DLD1 (cell line): Measurements from ENCODE around the gene MARCHF7.
"Not testable (repeated sequence)": the region's sequence is repeated elsewhere in the genome, so short reads cannot be mapped to it uniquely, and the experiment has no call there.

Experiments
- in situ Hi-C: cut with HindIII; loops from 2 replicates; pipeline ENCODE4 v1.10.0; 2017; ENCODE audit warnings: low sequenced_read_pairs

Gene MARCHF7

GRCh38 chr2:159715451-159715850, 3.1 kb downstream of the MARCHF7 start:
- in situ Hi-C loops: loop anchor here (25.0 kb wide), 1 partner anchor 103 kb away; the partner anchor contains the start of gene BAZ2B

DNA sequence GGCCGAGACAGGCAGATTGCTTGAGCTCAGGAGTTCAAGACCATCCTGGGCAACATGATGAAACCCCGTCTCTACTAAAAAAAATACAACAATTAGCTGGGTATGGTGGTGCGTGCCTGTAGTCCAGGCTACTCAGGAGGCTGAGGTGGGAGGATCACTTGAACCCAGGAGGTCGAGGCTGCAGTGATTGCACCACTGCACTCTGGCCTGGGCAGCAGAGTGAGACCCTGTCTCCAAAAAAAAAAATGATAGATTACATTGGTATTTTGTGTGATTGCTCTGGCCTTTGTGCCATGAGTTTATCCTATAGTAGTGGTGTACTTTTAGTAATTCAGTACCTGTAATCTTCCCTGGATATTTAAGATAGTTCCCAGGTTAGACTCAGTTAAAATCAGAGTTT, 4.1 kb downstream of the MARCHF7 start:
- in situ Hi-C loops: loop anchor here (25.0 kb wide), 1 partner anchor 104 kb away; the partner anchor contains the start of gene BAZ2B

- in situ Hi-C loops: loop anchor here (25.0 kb wide), 1 partner anchor 105 kb away; the partner anchor contains the start of gene BAZ2B
Measured at GRCh38 chr2:159716857-159717256, 4.6 kb downstream of the MARCHF7 start.

GRCh38 chr2:159720676-159721075, 8.4 kb downstream of the MARCHF7 start:
- in situ Hi-C loops: loop anchor here (25.0 kb wide), 1 partner anchor 108 kb away; the partner anchor contains the start of gene BAZ2B

DNA sequence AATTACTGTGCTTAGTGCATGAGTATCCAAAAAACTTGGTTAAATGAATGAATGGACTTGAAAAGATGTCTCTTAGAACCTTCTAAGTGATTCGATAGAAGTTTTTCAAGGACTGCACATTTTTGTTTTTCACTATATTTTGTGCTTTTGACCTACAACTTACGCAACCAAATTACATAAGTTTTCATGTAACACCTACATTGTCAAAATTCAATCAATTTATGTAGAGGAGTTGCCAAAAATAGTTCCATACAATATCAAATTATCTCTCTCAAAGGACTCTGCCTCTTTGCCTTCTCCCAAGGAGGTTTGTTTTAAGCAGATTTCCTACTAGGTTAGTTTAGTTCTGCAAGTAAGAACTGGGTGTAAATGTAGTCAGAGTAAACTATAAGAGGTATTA, 10.3 kb downstream of the MARCHF7 start:
- in situ Hi-C loops: loop anchor here (25.0 kb wide), 1 partner anchor 110 kb away; the partner anchor contains the start of gene BAZ2B

- in situ Hi-C loops: loop anchor here (25.0 kb wide), 1 partner anchor 113 kb away; the partner anchor contains the start of gene BAZ2B
Measured at GRCh38 chr2:159724795-159725572, 12.7 kb downstream of the MARCHF7 start.

DNA sequence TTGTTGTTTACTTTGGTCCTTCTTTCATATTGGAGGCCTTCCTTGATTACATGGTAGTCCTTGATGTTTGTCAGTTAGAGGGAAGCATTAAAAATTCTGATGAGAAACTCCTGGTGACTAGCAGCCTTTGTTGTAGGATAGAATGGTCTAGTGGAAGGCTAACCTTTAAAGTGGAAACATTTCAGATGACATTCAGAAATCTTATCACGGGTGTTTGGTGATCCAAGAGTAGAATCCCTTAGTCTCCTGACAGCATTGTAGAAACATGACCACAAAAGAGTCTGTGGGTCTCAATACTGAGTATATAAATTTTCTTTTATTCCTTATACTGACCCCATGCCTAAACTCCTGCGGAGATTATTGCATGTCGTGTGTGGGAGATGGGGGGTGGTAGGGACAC, 13.4 kb downstream of the MARCHF7 start:
- in situ Hi-C loops: no loop called here

- in situ Hi-C loops: no loop called here
Measured at GRCh38 chr2:159728629-159729028, 16.3 kb downstream of the MARCHF7 start.

DNA sequence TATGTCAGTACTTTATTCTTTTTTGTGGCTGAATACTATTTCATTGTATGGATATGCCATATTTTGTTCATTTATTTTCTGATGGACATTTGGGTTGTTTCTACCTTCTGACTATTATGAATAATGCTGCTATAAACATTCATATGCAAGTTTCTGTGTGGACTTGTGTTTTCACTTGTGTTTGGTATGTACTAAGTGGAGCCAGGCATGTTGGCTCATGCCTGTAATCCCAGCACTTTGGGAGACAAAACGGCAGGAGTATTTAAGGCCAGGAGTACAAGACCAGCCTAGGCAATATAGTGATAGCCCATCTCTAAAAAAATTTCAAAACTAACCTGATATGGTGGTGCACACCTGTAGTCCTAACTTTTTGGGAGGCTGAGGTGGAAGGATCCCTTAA, 23.3 kb downstream of the MARCHF7 start:
- in situ Hi-C loops: no loop called here

- in situ Hi-C loops: no loop called here
Measured at GRCh38 chr2:159736048-159736447, 23.7 kb downstream of the MARCHF7 start.

- in situ Hi-C loops: no loop called here
Measured at GRCh38 chr2:159737292-159737916, 25.1 kb downstream of the MARCHF7 start.

GRCh38 chr2:159737917-159738296, 25.6 kb downstream of the MARCHF7 start:
- in situ Hi-C loops: no loop called here

- in situ Hi-C loops: no loop called here
Measured at GRCh38 chr2:159738509-159739390, 26.4 kb downstream of the MARCHF7 start.

GRCh38 chr2:159742846-159743245, 30.5 kb downstream of the MARCHF7 start:
- in situ Hi-C loops: no loop called here

DNA sequence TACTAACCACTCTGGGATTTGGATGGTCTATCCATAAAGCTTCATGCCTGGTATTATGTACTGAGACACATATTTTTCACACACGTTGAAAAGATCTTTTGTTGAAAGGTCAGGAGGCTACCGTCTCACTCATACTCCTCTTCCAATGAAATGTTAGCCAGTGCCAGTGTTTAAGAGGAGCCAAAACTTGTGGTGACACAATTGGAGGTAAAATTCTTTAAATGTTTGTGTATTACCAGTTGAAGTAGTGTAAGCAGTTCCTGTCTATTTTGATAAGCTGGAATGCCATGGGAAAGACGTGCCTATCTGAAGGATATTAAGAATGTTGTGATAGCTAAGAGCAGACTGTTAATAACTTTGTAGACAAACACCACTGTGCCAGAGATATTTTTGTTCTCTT, 32.1 kb downstream of the MARCHF7 start:
- in situ Hi-C loops: no loop called here

- in situ Hi-C loops: not testable (repeated sequence)
Measured at GRCh38 chr2:159745237-159745636, 32.9 kb downstream of the MARCHF7 start.

- in situ Hi-C loops: no loop called here
Measured at GRCh38 chr2:159748089-159748488, 35.8 kb downstream of the MARCHF7 start.

- in situ Hi-C loops: no loop called here
Measured at GRCh38 chr2:159750873-159751272, 38.6 kb downstream of the MARCHF7 start.

- in situ Hi-C loops: no loop called here
Measured at GRCh38 chr2:159753797-159754196, 41.5 kb downstream of the MARCHF7 start.

DNA sequence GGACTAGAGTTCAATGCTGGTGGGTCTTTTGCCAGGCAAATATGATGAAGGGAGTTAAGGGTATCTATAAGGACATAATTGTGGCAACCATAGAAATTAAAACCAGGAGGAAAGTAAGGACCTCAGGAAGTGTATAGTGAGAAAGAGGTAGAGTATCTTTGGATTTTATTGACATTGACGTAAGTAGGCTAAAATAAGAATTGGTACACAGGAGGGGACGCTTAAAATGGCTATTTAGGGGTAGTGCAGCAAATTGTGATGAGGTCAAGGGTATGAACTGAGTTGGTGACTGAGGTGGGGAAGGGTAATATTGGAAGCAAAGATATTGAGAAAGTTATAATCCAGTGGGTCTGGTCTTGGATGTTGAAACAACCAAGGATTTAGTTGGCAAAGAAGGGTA, 42.7 kb downstream of the MARCHF7 start:
- in situ Hi-C loops: no loop called here

- in situ Hi-C loops: no loop called here
Measured at GRCh38 chr2:159755788-159756187, 43.5 kb downstream of the MARCHF7 start.
